ENCODE data around the gene RBM4. TPM values are rescaled to one million over a fixed set of nuclear protein-coding genes. Genes with fewer than 3 reads are reported as not detected.

RBM4 gene
- polyA plus RNA-seq, 2 of the 4 experiments (the other 2 are of a cell fraction) = 171 to 264 TPM

- H3K4me2 ChIP-seq = no peak overlapping the region
- ATAC-seq = no peak
- H3K9me3 ChIP-seq = no peaks in the 10 kb centered on the region
- H3K4me1 ChIP-seq = 0 out of 3 replicates have a peak, but pooled peaks cover 3% of the 10 kb centered on the region
- no peak overlapping the region for H3K27ac ChIP-seq
- ChIA-PET POLR2A (interaction anchor here (1.0 to 2.4 kb wide), 2 partner anchors 16 to 55 kb away, joined by 3 to 11 read pairs; partner anchors contain the start of genes RBM14 and ZDHHC24), CTCF (interaction anchor here (1.0 to 4.3 kb wide), 4 partner anchors 9 to 27 kb away, joined by 3 to 16 read pairs (median 6); partner anchors contain the start of gene CCDC87)
- no peak overlapping the region for H3K4me3 ChIP-seq
- FAIRE-seq = no peak
- DNase-seq (ENCODE audit: low read depth in 1 of 2, low spot score in 1 of 2) = no peak
- no peak for TF ChIP-seq HOXB13 (CRISPR knock-in tag; IDR thresholded peaks at IDR 0.05; ENCODE audit: low read depth)
- no peak for TF ChIP-seq RCOR1 (IDR thresholded peaks at IDR 0.05; ENCODE audit: low read depth, low read length)
- no peak for TF ChIP-seq CTCF (IDR thresholded peaks at IDR 0.05)
- TF ChIP-seq GATA3 (IDR thresholded peaks at IDR 0.05; ENCODE audit: borderline replicate concordance) = no peak
- TF ChIP-seq MAFK (IDR thresholded peaks at IDR 0.05; ENCODE audit: partially characterized antibody) = no peak
- no peak for TF ChIP-seq TP53 (CRISPR knock-in tag; IDR thresholded peaks at IDR 0.05)
- no peak for TF ChIP-seq POLR2A (IDR thresholded peaks at IDR 0.05; ENCODE audit: low read length)
- TF ChIP-seq SMC3 (IDR thresholded peaks at IDR 0.05) = no peak
- no peak for TF ChIP-seq CBX8 (IDR thresholded peaks at IDR 0.05)
- TF ChIP-seq RARB (CRISPR knock-in tag; IDR thresholded peaks at IDR 0.05) = no peak
- TF ChIP-seq HOXB5 (CRISPR knock-in tag; IDR thresholded peaks at IDR 0.05) = no peak
- TF ChIP-seq RAD21 (conservative IDR thresholded peaks at IDR 0.05 in 1 of 2, IDR thresholded peaks at IDR 0.05 in 1 of 2) = no peak
- TF ChIP-seq ZSCAN20 (CRISPR knock-in tag; IDR thresholded peaks at IDR 0.05) = no peak
- TF ChIP-seq KDM5A (IDR thresholded peaks at IDR 0.05) = no peak
- WGBS (ENCODE audit: missing lambda C conversion rate) = 83% methylated on average over 2 of the region's 2 CpGs
Measured at GRCh38 chr11:66600219-66600618, 38.3 kb upstream of the RBM4 start.

DNA sequence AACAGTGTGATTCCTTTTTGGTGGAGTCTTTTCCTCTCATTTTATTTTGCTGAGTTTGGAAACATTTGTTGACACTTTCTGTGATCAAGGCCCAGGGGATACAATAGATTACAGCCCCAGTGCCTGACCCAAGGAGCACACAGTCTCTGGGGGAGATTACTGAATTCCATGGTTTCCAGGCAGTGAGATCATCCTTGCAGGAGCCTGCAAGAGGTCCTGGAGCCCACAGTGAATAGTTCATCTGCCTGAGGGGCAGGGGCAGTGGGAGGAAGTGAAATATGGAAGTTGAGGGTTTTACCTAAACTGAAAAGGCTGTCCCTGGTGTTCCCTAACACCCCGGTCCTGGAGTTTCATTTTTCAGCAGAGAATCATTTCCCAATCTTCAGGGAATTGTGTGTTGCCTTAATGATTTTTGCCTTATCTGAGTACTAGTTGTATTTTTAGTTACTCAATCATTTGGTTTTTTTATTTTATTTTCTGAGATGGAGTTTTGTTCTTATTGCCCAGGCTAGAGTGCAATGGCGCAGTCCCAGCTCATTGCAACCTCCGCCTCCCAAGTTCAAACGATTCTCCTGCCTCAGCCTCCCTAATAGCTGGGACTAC is 37.8 kb upstream of the RBM4 start:
- H3K4me3 ChIP-seq = no peak overlapping the region
- no peaks in the 10 kb centered on the region for H3K9me3 ChIP-seq
- TF ChIP-seq ZFP36 (IDR thresholded peaks at IDR 0.05; ENCODE audit: borderline replicate concordance, partially characterized antibody) (no peak), USF2 (IDR thresholded peaks at IDR 0.05) (no peak), EHMT2 (IDR thresholded peaks at IDR 0.05; ENCODE audit: low read depth) (no peak), HOXA7 (CRISPR knock-in tag; IDR thresholded peaks at IDR 0.05) (no peak), RFX5 (IDR thresholded peaks at IDR 0.05) (no peak), NFE2L2 (conservative IDR thresholded peaks at IDR 0.05; ENCODE audit: low read length) (no peak), FOXS1 (CRISPR knock-in tag; IDR thresholded peaks at IDR 0.05) (no peak), NPAS2 (CRISPR knock-in tag; IDR thresholded peaks at IDR 0.05; ENCODE audit: borderline replicate concordance) (no peak), ESRRA (IDR thresholded peaks at IDR 0.05; ENCODE audit: borderline replicate concordance, low read length) (no peak), HEYL (CRISPR knock-in tag; IDR thresholded peaks at IDR 0.05) (no peak), HMGXB4 (CRISPR knock-in tag; IDR thresholded peaks at IDR 0.05; ENCODE audit: borderline replicate concordance) (no peak), KDM5A (IDR thresholded peaks at IDR 0.05) (no peak), POLR2A (IDR thresholded peaks at IDR 0.05; ENCODE audit: low read length) (no peak), JUN (IDR thresholded peaks at IDR 0.05) (no peak), FOSB (CRISPR knock-in tag; IDR thresholded peaks at IDR 0.05) (no peak), MYC (IDR thresholded peaks at IDR 0.05; ENCODE audit: borderline replicate concordance, low read length) (no peak), ELK1 (IDR thresholded peaks at IDR 0.05; ENCODE audit: low read depth, low read length) (no peak), JUNB (IDR thresholded peaks at IDR 0.05) (no peak)
- TF ChIP-seq, protein P1, sequence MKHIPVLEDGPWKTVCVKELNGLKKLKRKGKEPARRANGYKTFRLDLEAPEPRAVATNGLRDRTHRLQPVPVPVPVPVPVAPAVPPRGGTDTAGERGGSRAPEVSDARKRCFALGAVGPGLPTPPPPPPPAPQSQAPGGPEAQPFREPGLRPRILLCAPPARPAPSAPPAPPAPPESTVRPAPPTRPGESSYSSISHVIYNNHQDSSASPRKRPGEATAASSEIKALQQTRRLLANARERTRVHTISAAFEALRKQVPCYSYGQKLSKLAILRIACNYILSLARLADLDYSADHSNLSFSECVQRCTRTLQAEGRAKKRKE (CRISPR knock-in tag; IDR thresholded peaks at IDR 0.05; ENCODE audit: low read depth) = no peak
- ChIA-PET CTCF (interaction anchor here (2.4 to 4.3 kb wide), 2 partner anchors 9 to 21 kb away, joined by 8 to 16 read pairs; partner anchors contain the start of gene CCDC87), POLR2A (interaction anchor here (1.0 to 2.4 kb wide), 2 partner anchors 16 to 55 kb away, joined by 3 to 11 read pairs; partner anchors contain the start of genes RBM14 and ZDHHC24)
- ATAC-seq (no peak), FAIRE-seq (no peak), DNase-seq (ENCODE audit: low read depth in 1 of 2, low spot score in 1 of 2) (no peak)
- H3K4me1 ChIP-seq = 0 out of 3 replicates have a peak, but pooled peaks cover 3% of the 10 kb centered on the region
- no peak overlapping the region for H3K4me2 ChIP-seq
- 93% methylated on average over 4 of the region's 4 CpGs for WGBS (ENCODE audit: missing lambda C conversion rate)
- H3K27ac ChIP-seq = no peak overlapping the region
